Glutamatergic neuron (in vitro differentiated cells): ENCODE data around the gene GABRB1. TPM values are rescaled to one million over a fixed set of nuclear protein-coding genes. Genes with fewer than 3 reads are reported as not detected.

Experiments used
- DNase-seq: peaks from one replicate; pipeline ENCODE4 v3.0.0; 2022
- H3K27ac Mint-ChIP-seq: one replicate; pipeline ENCODE4 v1.8.0; 2020; ENCODE audit warnings: mild to moderate bottlenecking, mixed read lengths, inconsistent platforms; ENCODE audit not compliant: unreplicated experiment
- H3K27me3 Mint-ChIP-seq: one replicate; pipeline ENCODE4 v1.8.0; 2020; ENCODE audit warnings: mild to moderate bottlenecking, moderate library complexity, mixed read lengths, inconsistent platforms; ENCODE audit not compliant: unreplicated experiment
- H3K36me3 Mint-ChIP-seq: one replicate; pipeline ENCODE4 v1.8.0; 2020; ENCODE audit warnings: mild to moderate bottlenecking, mixed read lengths, inconsistent platforms; ENCODE audit not compliant: unreplicated experiment
- H3K4me1 Mint-ChIP-seq: one replicate; pipeline ENCODE4 v1.8.0; 2020; ENCODE audit warnings: mild to moderate bottlenecking, low read depth, mixed read lengths, inconsistent platforms; ENCODE audit not compliant: unreplicated experiment
- H3K4me3 Mint-ChIP-seq: one replicate; pipeline ENCODE4 v1.8.0; 2020; ENCODE audit warnings: mild to moderate bottlenecking, mixed read lengths, inconsistent platforms; ENCODE audit not compliant: unreplicated experiment
- H3K9me3 Mint-ChIP-seq: one replicate; pipeline ENCODE4 v1.8.0; 2020; ENCODE audit warnings: mild to moderate bottlenecking, moderate library complexity, mixed read lengths, inconsistent platforms; ENCODE audit not compliant: unreplicated experiment
- total RNA-seq: library from RNA; stranded (reverse); fragmentation: NEBNext Ultra II Directional; extraction: Animal tissue kit (Norgen Biotek cat#: 25700); gene quantifications from one replicate; pipeline ENCODE4 v1.2.1, GENCODE V29; 2021; ENCODE audit not compliant: unreplicated experiment
- TF ChIP-seq, protein P1 (sequence below): fragments of 200-600 bp; sonication (generic); IDR thresholded peaks from one replicate; pipeline ENCODE4 v1.5.0; 2021; ENCODE audit not compliant: partially characterized antibody, unreplicated experiment

GABRB1 gene
- total RNA-seq, 1 donor from 2014 or later: 4.9 TPM

DNA sequence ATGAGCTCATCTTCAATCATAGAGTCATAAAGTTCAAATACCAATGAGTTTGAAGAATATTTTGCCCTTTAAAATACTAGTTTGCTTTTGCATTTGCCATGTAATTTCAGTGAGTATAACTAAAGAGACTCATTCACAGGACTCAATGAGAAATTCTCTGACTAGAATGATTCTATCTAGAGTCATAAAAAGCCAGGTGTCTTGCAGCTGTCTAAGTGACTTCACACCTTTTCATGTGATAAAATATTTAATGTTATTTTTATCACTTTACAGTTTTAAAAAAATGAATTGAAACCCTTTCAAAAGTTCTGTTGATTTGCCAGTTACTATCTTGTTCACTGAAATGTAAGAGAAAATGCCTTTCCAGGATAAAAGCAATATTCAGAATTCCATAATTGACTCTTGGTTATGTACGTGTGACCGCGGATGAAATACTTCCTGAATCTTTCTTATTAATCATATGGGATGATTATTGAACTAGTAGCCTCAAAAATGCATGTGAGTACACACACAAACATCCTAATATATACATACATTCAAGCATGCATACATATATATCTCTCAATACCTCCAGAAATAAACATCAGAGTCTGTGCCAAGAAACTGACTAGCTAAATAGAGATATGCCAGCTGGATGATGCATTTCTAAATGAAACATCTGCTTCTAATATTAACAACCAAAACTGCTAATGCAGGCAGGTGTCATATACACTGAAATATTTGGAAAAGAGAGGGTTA lies 87.0 kb downstream of the GABRB1 start:
- no peaks in the 10 kb centered on the region for H3K27me3 Mint-ChIP-seq
- H3K4me3 Mint-ChIP-seq: no peak overlapping the region
- peaks cover 2% of the 10 kb centered on the region for H3K4me1 Mint-ChIP-seq
- TF ChIP-seq, protein P1, sequence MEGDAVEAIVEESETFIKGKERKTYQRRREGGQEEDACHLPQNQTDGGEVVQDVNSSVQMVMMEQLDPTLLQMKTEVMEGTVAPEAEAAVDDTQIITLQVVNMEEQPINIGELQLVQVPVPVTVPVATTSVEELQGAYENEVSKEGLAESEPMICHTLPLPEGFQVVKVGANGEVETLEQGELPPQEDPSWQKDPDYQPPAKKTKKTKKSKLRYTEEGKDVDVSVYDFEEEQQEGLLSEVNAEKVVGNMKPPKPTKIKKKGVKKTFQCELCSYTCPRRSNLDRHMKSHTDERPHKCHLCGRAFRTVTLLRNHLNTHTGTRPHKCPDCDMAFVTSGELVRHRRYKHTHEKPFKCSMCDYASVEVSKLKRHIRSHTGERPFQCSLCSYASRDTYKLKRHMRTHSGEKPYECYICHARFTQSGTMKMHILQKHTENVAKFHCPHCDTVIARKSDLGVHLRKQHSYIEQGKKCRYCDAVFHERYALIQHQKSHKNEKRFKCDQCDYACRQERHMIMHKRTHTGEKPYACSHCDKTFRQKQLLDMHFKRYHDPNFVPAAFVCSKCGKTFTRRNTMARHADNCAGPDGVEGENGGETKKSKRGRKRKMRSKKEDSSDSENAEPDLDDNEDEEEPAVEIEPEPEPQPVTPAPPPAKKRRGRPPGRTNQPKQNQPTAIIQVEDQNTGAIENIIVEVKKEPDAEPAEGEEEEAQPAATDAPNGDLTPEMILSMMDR: no peak
- no peaks in the 10 kb centered on the region for H3K36me3 Mint-ChIP-seq
- DNase-seq: no peak
- no peaks in the 10 kb centered on the region for H3K9me3 Mint-ChIP-seq
- H3K27ac Mint-ChIP-seq: no peak overlapping the region

DNA sequence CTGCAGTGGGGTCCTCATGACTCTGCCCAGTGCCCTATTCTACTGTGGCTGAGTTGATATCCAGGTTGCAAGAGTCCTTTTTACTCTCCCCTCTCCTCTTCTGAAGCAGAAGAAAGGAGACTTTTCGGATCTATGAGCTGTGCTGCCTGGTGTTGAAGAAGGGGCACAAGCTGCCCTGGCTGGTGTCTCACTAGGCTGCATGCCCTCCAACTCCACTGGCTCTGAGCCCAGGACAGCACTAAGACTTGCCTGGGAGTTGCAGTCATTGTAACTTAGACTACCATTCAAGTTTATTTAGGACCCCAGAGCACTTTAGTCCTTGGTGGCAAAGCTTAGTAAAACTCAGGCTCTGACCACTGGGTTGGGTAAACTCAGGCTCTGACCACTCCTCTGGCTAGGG lies 89.4 kb downstream of the GABRB1 start:
- TF ChIP-seq, protein P1: no peak
- Mint-ChIP-seq H3K9me3 (no peaks in the 10 kb centered on the region), H3K4me1 (peaks cover 2% of the 10 kb centered on the region), H3K27ac (no peak overlapping the region), H3K27me3 (no peaks in the 10 kb centered on the region), H3K36me3 (no peaks in the 10 kb centered on the region), H3K4me3 (no peak overlapping the region)
- no peak for DNase-seq

DNA sequence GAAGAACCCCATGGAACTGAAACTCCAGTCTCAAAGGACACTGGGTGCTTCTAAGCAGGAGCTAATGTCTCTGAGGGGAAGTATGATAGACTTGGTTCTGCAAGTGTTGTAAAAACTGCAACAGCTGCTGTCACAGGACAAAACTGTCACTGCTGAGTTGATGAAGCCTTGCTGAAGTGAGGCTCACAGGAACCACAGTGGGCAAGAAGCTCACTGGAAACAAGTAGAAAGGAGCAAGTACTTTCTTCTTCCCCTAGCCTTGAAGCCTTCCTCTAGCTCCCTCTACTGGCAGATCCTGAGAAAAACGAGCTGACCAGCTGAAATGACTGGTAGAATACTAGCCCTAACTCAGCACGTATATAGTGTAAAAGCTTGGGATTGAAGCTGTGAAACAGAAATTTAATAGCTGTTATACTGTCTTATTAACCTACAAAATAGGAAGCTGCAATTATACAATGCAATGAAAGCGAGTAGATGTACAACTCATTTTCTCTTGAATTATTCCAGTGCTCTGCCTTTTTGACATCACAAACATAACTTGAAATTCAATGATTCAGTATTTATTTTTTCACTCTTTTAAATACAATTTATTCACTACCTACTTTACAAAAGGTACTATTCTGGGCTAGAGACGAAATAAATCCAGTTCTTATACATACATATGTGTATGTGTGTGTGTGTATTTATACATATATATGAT lies 91.4 kb downstream of the GABRB1 start:
- Mint-ChIP-seq H3K9me3 (no peaks in the 10 kb centered on the region), H3K4me1 (peaks cover 2% of the 10 kb centered on the region), H3K27ac (no peak overlapping the region), H3K27me3 (no peaks in the 10 kb centered on the region), H3K4me3 (no peak overlapping the region), H3K36me3 (no peaks in the 10 kb centered on the region)
- TF ChIP-seq, protein P1: peak; percentile 87
- peak; percentile 66 for DNase-seq

DNA sequence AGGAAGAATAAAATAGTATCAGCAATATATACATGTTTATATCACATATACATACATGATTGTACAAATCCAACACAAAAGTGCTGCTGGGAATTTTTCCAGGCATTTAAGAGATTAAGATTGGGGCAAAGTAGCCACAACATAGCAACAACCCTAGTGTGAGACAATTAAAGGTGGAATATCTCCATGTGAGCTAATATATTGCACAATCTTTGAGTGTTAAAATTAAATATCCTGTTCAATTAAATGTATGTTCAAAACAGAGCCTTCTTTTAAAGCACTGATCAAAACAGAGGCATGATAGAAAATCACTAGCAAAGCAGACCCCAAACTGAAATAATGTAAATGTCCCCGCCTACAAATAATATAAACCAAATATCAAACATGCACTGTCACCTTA lies 97.6 kb downstream of the GABRB1 start:
- Mint-ChIP-seq H3K4me3 (no peak overlapping the region), H3K4me1 (no peaks in the 10 kb centered on the region), H3K27ac (no peak overlapping the region), H3K36me3 (no peaks in the 10 kb centered on the region), H3K9me3 (no peaks in the 10 kb centered on the region), H3K27me3 (no peaks in the 10 kb centered on the region)
- no peak for DNase-seq
- TF ChIP-seq, protein P1: no peak

DNA sequence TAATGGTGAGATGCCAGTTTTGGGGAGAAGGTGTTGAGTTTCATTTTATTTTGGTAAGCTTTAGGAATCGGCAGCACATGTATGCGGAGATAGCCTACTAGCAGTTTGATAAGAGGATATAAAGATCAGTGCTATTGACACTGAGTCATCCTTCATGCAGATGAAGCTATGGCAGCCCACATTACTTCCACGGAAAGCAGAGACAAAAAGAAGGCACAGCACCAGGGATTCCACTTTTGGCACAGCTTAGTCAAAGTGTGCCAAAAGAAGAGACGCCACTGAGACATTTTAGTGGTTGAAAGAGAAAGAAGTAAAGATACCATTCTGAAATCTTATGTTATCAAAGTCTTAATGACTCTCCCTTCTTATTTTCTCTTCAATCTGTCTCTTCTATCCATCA lies 103.8 kb downstream of the GABRB1 start:
- no peaks in the 10 kb centered on the region for H3K27me3 Mint-ChIP-seq
- H3K4me3 Mint-ChIP-seq: no peak overlapping the region
- H3K27ac Mint-ChIP-seq: no peak overlapping the region
- no peaks in the 10 kb centered on the region for H3K36me3 Mint-ChIP-seq
- H3K9me3 Mint-ChIP-seq: no peaks in the 10 kb centered on the region
- no peak for DNase-seq
- TF ChIP-seq, protein P1: no peak
- H3K4me1 Mint-ChIP-seq: peaks cover 4% of the 10 kb centered on the region
